Measurements from ENCODE around the gene GALK1. TPM values are rescaled to one million over a fixed set of nuclear protein-coding genes. Genes with fewer than 3 reads are reported as not detected.
"Not testable (repeated sequence)": the region's sequence is repeated elsewhere in the genome, so short reads cannot be mapped to it uniquely, and the experiment has no call there.

The GALK1 gene
- total and polyA plus RNA-seq, 2 donors from 2014 or later, result 34.5 to 105 TPM

- no peak for TF ChIP-seq CTCF (IDR thresholded peaks at IDR 0.05; ENCODE audit: borderline replicate concordance, extremely low read depth, insufficient read depth)
- Histone ChIP-seq H3K27me3 (ENCODE audit: control insufficient read depth, insufficient read depth, low read length) (no peaks in the 10 kb centered on the region), H3K27ac (ENCODE audit: low read depth in 2 of 2, low read length in 2 of 2) (peak overlapping the region; percentile 98), H3K9ac (ENCODE audit: low read length in 3 of 3) (peak overlapping the region; percentile 88 to 99 (median 98)), H3K9me3 (ENCODE audit: control insufficient read depth in 2 of 3, insufficient read depth in 1 of 3, low read length in 3 of 3) (no peaks in the 10 kb centered on the region), H3K4me3 (ENCODE audit: low read length in 3 of 3) (peak overlapping the region; percentile 86 to 98 (median 96)), H3K4me1 (ENCODE audit: control insufficient read depth in 2 of 3, insufficient read depth in 2 of 3, low read depth in 1 of 3, low read length in 3 of 3) (peaks cover 5 to 22% (median 6%) of the 10 kb centered on the region in 3 donors), H3K36me3 (ENCODE audit: control insufficient read depth in 2 of 3, insufficient read depth in 3 of 3, low read length in 3 of 3) (peaks cover 14 to 25% (median 18%) of the 10 kb centered on the region in 3 donors)
- DNase-seq (peak; percentile 99 to 100 (median 99)), FAIRE-seq (no peak)
- intact Hi-C loops (cut with DNase I), result no loop called here
Observed at GRCh38 chr17:75779250-75779986, 14.4 kb upstream of the GALK1 start.

DNA sequence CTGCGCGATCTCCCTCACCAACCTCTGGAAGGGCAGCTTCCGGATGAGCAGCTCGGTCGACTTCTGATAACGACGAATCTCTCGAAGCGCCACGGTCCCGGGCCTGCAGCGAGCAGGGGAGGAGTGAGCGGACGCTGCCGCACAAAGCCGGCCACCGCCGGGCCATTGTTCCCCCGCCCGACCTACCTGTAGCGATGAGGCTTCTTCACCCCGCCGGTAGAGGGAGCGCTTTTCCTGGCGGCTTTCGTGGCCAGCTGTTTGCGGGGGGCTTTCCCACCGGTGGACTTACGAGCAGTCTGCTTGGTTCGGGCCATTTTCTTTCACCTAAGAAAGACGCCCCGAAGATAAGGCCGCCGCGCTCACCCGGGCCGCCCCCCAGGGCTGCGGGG is 13.9 kb upstream of the GALK1 start:
- H3K36me3 ChIP-seq (ENCODE audit: control insufficient read depth in 2 of 3, insufficient read depth in 3 of 3, low read length in 3 of 3), result peaks cover 14 to 25% (median 18%) of the 10 kb centered on the region in 3 donors
- intact Hi-C loops (cut with DNase I), result no loop called here
- peak overlapping the region; percentile 88 to 99 (median 98) for H3K9ac ChIP-seq (ENCODE audit: low read length in 3 of 3)

GRCh38 chr17:75778066-75778860 is 13.3 kb upstream of the GALK1 start:
- H3K27ac ChIP-seq (ENCODE audit: low read depth in 2 of 2, low read length in 2 of 2), result peak overlapping the region; percentile 98
- H3K9ac ChIP-seq (ENCODE audit: low read length in 3 of 3), result peak overlapping the region; percentile 88 to 99 (median 98)
- H3K27me3 ChIP-seq (ENCODE audit: control insufficient read depth, insufficient read depth, low read length); H3K9me3 ChIP-seq (ENCODE audit: control insufficient read depth in 2 of 3, insufficient read depth in 1 of 3, low read length in 3 of 3); intact Hi-C loops (cut with DNase I): not testable (repeated sequence)
- peaks cover 0 to 17% (median 0%) of the 10 kb centered on the region in 3 donors for H3K4me1 ChIP-seq (ENCODE audit: control insufficient read depth in 2 of 3, insufficient read depth in 2 of 3, low read depth in 1 of 3, low read length in 3 of 3)
- H3K36me3 ChIP-seq (ENCODE audit: control insufficient read depth in 2 of 3, insufficient read depth in 3 of 3, low read length in 3 of 3), result peaks cover 14 to 25% (median 18%) of the 10 kb centered on the region in 3 donors
- FAIRE-seq (peak; percentile 32), DNase-seq (peak in 3 of 5 donors; percentile 33 to 73 (median 36))
- peak overlapping the region; percentile 86 to 98 (median 96) for H3K4me3 ChIP-seq (ENCODE audit: low read length in 3 of 3)

More for the DNA sequence above, 13.9 kb upstream of the GALK1 start:
- FAIRE-seq (no peak), DNase-seq (peak in 2 of 5 donors; percentile 77 to 80)
- H3K27ac ChIP-seq (ENCODE audit: low read depth in 2 of 2, low read length in 2 of 2), result peak overlapping the region; percentile 98
- H3K27me3 ChIP-seq (ENCODE audit: control insufficient read depth, insufficient read depth, low read length), result no peaks in the 10 kb centered on the region
- H3K4me1 ChIP-seq (ENCODE audit: control insufficient read depth in 2 of 3, insufficient read depth in 2 of 3, low read depth in 1 of 3, low read length in 3 of 3), result peaks cover 3 to 18% (median 3%) of the 10 kb centered on the region in 3 donors
- peak; percentile 54 for TF ChIP-seq CTCF (IDR thresholded peaks at IDR 0.05; ENCODE audit: borderline replicate concordance, extremely low read depth, insufficient read depth)
- peak overlapping the region; percentile 86 to 98 (median 96) for H3K4me3 ChIP-seq (ENCODE audit: low read length in 3 of 3)
- H3K9me3 ChIP-seq (ENCODE audit: control insufficient read depth in 2 of 3, insufficient read depth in 1 of 3, low read length in 3 of 3), result no peaks in the 10 kb centered on the region
